Keratinocyte (primary cell): ENCODE measurements around the gene SAMHD1.
"Not testable (repeated sequence)": the region's sequence is repeated elsewhere in the genome, so short reads cannot be mapped to it uniquely, and the experiment has no call there.

Experiments used
- CTCF ChIP-seq, 3 experiments: IDR thresholded peaks in 1 of 3; conservative IDR thresholded peaks in 1 of 3; optimal IDR thresholded peaks in 1 of 3; 2 replicates in 2 of 3; 3 replicates in 1 of 3; pipeline versions ENCODE3 to v1.5.1; 2011; ENCODE audit warnings: low read length in 3 of 3, mild to moderate bottlenecking in 3 of 3, moderate library complexity in 2 of 3, control low read depth in 1 of 3, inconsistent platforms in 1 of 3; ENCODE audit not compliant: insufficient read depth in 2 of 3; ENCODE audit errors: extremely low read depth in 1 of 3
- EZH2 ChIP-seq: IDR thresholded peaks from one replicate; pipeline ENCODE4 v1.6.1; 2012; ENCODE audit warnings: inconsistent platforms, mild to moderate bottlenecking, low read length, moderate library complexity

- not testable (repeated sequence) for TF ChIP-seq CTCF (optimal IDR thresholded peaks at IDR 0.05 in 1 of 3, IDR thresholded peaks at IDR 0.05 in 1 of 3, conservative IDR thresholded peaks at IDR 0.05 in 1 of 3; ENCODE audit: extremely low read depth in 1 of 3, insufficient read depth in 2 of 3, low read length in 3 of 3); EZH2
These were observed 45.4 kb downstream of the SAMHD1 start for GRCh38 chr20:36906086-36906485.
